HepG2 (cell line): ENCODE measurements around the gene ELAPOR1. TPM values are rescaled to one million over a fixed set of nuclear protein-coding genes. Genes with fewer than 3 reads are reported as not detected.

Source experiments
- AKAP8 ChIP-seq: sonication (generic); formaldehyde crosslinking; IDR thresholded peaks from 2 replicates; pipeline ENCODE4 v1.5.1; 2020; ENCODE audit warnings: mild to moderate bottlenecking, missing genetic modification reagents
- ARHGAP35 ChIP-seq: sonication (generic); formaldehyde crosslinking; IDR thresholded peaks from 2 replicates; pipeline ENCODE4 v1.9.0; 2022; ENCODE audit warnings: mild to moderate bottlenecking, inconsistent platforms, moderate library complexity, missing genetic modification reagents, borderline replicate concordance
- ARNT ChIP-seq: fragments of 450-650 bp; IDR thresholded peaks from 2 replicates; pipeline ENCODE4 v1.6.1; 2017
- CAMTA2 ChIP-seq: sonication (generic); formaldehyde crosslinking; IDR thresholded peaks from 2 replicates; pipeline ENCODE4 v1.4.0; 2020; ENCODE audit warnings: mild to moderate bottlenecking, missing genetic modification reagents, borderline replicate concordance
- FOXJ3 ChIP-seq: sonication (generic); formaldehyde crosslinking; IDR thresholded peaks from 2 replicates; pipeline ENCODE4 v1.4.0; 2020; ENCODE audit warnings: missing genetic modification reagents, mild to moderate bottlenecking, borderline replicate concordance
- GZF1 ChIP-seq: sonication (generic); formaldehyde crosslinking; IDR thresholded peaks from 2 replicates; pipeline ENCODE4 v1.5.1; 2020; ENCODE audit warnings: mild to moderate bottlenecking, missing genetic modification reagents
- HNF4G ChIP-seq, 2 experiments: sonication (generic) in 1 of 2; formaldehyde crosslinking in 1 of 2; IDR thresholded peaks; 2 replicates each; pipeline versions ENCODE4 v1.4.0 to v1.6.1; 2011 to 2020; ENCODE audit warnings: borderline replicate concordance in 2 of 2, low read depth in 2 of 2, mild to moderate bottlenecking in 2 of 2, low read length in 1 of 2, missing genetic modification reagents in 1 of 2, moderate library complexity in 1 of 2
- PLRG1 ChIP-seq: fragments of 450-650 bp; conservative IDR thresholded peaks from 2 replicates; pipeline ENCODE4 v1.6.1; 2016
- RBM39 ChIP-seq: fragments of 200-400 bp; formaldehyde crosslinking; IDR thresholded peaks from one replicate; pipeline ENCODE4 v1.6.1; 2018; ENCODE audit warnings: antibody characterized with exemption, mild to moderate bottlenecking, low read depth, low read length; ENCODE audit not compliant: poor library complexity, severe bottlenecking
- SKI ChIP-seq: fragments of 450-650 bp; IDR thresholded peaks from one replicate; pipeline ENCODE4 v1.6.1; 2018; ENCODE audit warnings: mild to moderate bottlenecking; ENCODE audit not compliant: partially characterized antibody
- ZMYM4 ChIP-seq: sonication (generic); formaldehyde crosslinking; IDR thresholded peaks from 2 replicates; pipeline ENCODE4 v1.8.1; 2023; ENCODE audit warnings: mild to moderate bottlenecking, missing genetic modification reagents
- ZNF121 ChIP-seq: sonication (generic); formaldehyde crosslinking; IDR thresholded peaks from 2 replicates; pipeline ENCODE4 v1.5.0; 2020; ENCODE audit warnings: mild to moderate bottlenecking, missing genetic modification reagents
- ZNF383 ChIP-seq: sonication (generic); formaldehyde crosslinking; IDR thresholded peaks from 2 replicates; pipeline ENCODE4 v1.4.0; 2020; ENCODE audit warnings: missing genetic modification reagents, mild to moderate bottlenecking, borderline replicate concordance
- ZNF556 ChIP-seq: sonication (generic); formaldehyde crosslinking; IDR thresholded peaks from 2 replicates; pipeline ENCODE4 v1.4.0; 2020; ENCODE audit warnings: mild to moderate bottlenecking, missing genetic modification reagents, borderline replicate concordance
- ZNF557 ChIP-seq: sonication (generic); formaldehyde crosslinking; IDR thresholded peaks from 2 replicates; pipeline ENCODE4 v1.4.0; 2020; ENCODE audit warnings: missing genetic modification reagents
- ZNF563 ChIP-seq: sonication (generic); formaldehyde crosslinking; IDR thresholded peaks from 2 replicates; pipeline ENCODE4 v1.8.0; 2022; ENCODE audit warnings: mild to moderate bottlenecking, moderate library complexity, missing genetic modification reagents
- ZNF746 ChIP-seq: sonication (generic); formaldehyde crosslinking; IDR thresholded peaks from 2 replicates; pipeline ENCODE4 v1.8.0; 2022; ENCODE audit warnings: mild to moderate bottlenecking, missing genetic modification reagents
- ZNF761 ChIP-seq: sonication (generic); formaldehyde crosslinking; conservative IDR thresholded peaks from 2 replicates; pipeline ENCODE4 v1.4.0; 2020; ENCODE audit warnings: mild to moderate bottlenecking, missing genetic modification reagents
- ZNF781 ChIP-seq: sonication (generic); formaldehyde crosslinking; IDR thresholded peaks from 2 replicates; pipeline ENCODE4 v1.5.1; 2020; ENCODE audit warnings: borderline replicate concordance, mild to moderate bottlenecking, missing genetic modification reagents; ENCODE audit errors: not compliant biosample characterization
- polyA plus RNA-seq, 8 experiments: library from polyadenylated mRNA; depleted of rRNA in 3 of 8; stranded (reverse) in 7 of 8; unstranded in 1 of 8; fragments of >200 nt; fragmentation: Illumina TruSeq in 4 of 8; extraction: Trizol in 4 of 8; gene quantifications; 2 replicates each; pipeline versions ENCODE4 v1.2.1 to v1.2.3, GENCODE V29; 2011 to 2016; ENCODE audit warnings: low read depth in 4 of 8, missing spikeins in 1 of 8, mixed read lengths in 1 of 8; ENCODE audit not compliant: insufficient read depth in 1 of 8
- total RNA-seq, 5 experiments: library from RNA; depleted of rRNA; stranded (reverse); fragments of >200 nt; fragmentation: Illumina TruSeq; extraction: Trizol; gene quantifications; 2 replicates each; pipeline ENCODE4 v1.2.3, GENCODE V29; 2016; ENCODE audit warnings: low read depth in 1 of 5
- TF ChIP-seq, protein P1 (sequence below): sonication (generic); formaldehyde crosslinking; IDR thresholded peaks from 2 replicates; pipeline ENCODE4 v1.4.0; 2020; ENCODE audit warnings: missing genetic modification reagents
- TF ChIP-seq, protein P2 (sequence below): sonication (generic); formaldehyde crosslinking; IDR thresholded peaks from 2 replicates; pipeline ENCODE4 v1.4.0; 2020; ENCODE audit warnings: missing genetic modification reagents, borderline replicate concordance
- TF ChIP-seq, protein P3 (sequence below): sonication (generic); formaldehyde crosslinking; IDR thresholded peaks from 2 replicates; pipeline ENCODE4 v1.4.0; 2020; ENCODE audit warnings: missing genetic modification reagents
- TF ChIP-seq, protein P4 (sequence below): sonication (generic); formaldehyde crosslinking; IDR thresholded peaks from 2 replicates; pipeline ENCODE4 v1.8.0; 2023; ENCODE audit warnings: mild to moderate bottlenecking, missing genetic modification reagents

ELAPOR1 gene
- total and polyA plus RNA-seq, 2 of the 13 experiments (the other 11 are each of a cell fraction or from before 2014, with no cell fraction given): 0.13 to 0.20 TPM

DNA sequence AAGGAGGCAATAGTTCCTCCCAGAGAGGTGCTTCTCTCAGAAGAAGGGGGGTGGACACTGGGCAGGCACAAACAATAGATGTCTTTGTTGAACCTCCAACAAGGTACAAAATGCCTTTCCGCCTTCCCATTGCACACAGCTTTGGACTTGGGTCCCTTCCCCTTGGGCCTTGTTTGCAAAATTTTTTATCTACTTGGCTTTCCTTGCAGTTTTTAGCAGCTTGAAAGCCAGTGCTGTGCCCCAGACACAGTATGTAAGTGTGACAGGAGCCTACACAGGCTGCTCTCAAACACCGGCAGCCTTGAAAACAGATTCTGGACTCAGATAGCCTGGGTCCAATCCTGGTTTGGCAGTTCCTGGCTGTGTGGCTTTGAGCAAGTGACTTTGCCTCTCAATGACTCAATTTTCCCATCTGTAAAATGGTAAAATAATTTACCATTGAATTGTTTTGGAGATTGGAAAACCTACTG lies 43.0 kb downstream of the ELAPOR1 start (continued):
- TF ChIP-seq ZNF121 (CRISPR knock-in tag) (peak; percentile 19; the same call in 1 of the 2 replicates), ZNF557 (CRISPR knock-in tag) (no peak), FOXJ3 (CRISPR knock-in tag) (peak; percentile 66; the same call in 1 of the 2 replicates), HNF4G (IDR thresholded peaks at IDR 0.05; ENCODE audit: borderline replicate concordance, low read depth, low read length) (peak; percentile 71; the same call in 1 of the 2 replicates), HNF4G (CRISPR knock-in tag; IDR thresholded peaks at IDR 0.05; ENCODE audit: borderline replicate concordance, low read depth) (peak; percentile 66; the same call in 1 of the 2 replicates), PLRG1 (no peak), ARNT (no peak), ZMYM4 (CRISPR knock-in tag) (peak; percentile 45; the same call in 1 of the 2 replicates), ZNF781 (CRISPR knock-in tag) (no peak), RBM39 (no peak), AKAP8 (CRISPR knock-in tag) (no peak), CAMTA2 (CRISPR knock-in tag) (no peak), ZNF761 (CRISPR knock-in tag) (no peak), ARHGAP35 (no peak), ZNF383 (CRISPR knock-in tag) (no peak), ZNF563 (CRISPR knock-in tag) (no peak), ZNF556 (CRISPR knock-in tag) (no peak), ZNF746 (no peak), SKI (peak; percentile 49), GZF1 (CRISPR knock-in tag) (no peak)
- TF ChIP-seq, protein P1, sequence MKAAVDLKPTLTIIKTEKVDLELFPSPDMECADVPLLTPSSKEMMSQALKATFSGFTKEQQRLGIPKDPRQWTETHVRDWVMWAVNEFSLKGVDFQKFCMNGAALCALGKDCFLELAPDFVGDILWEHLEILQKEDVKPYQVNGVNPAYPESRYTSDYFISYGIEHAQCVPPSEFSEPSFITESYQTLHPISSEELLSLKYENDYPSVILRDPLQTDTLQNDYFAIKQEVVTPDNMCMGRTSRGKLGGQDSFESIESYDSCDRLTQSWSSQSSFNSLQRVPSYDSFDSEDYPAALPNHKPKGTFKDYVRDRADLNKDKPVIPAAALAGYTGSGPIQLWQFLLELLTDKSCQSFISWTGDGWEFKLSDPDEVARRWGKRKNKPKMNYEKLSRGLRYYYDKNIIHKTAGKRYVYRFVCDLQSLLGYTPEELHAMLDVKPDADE (CRISPR knock-in tag): no peak
- TF ChIP-seq, protein P2, sequence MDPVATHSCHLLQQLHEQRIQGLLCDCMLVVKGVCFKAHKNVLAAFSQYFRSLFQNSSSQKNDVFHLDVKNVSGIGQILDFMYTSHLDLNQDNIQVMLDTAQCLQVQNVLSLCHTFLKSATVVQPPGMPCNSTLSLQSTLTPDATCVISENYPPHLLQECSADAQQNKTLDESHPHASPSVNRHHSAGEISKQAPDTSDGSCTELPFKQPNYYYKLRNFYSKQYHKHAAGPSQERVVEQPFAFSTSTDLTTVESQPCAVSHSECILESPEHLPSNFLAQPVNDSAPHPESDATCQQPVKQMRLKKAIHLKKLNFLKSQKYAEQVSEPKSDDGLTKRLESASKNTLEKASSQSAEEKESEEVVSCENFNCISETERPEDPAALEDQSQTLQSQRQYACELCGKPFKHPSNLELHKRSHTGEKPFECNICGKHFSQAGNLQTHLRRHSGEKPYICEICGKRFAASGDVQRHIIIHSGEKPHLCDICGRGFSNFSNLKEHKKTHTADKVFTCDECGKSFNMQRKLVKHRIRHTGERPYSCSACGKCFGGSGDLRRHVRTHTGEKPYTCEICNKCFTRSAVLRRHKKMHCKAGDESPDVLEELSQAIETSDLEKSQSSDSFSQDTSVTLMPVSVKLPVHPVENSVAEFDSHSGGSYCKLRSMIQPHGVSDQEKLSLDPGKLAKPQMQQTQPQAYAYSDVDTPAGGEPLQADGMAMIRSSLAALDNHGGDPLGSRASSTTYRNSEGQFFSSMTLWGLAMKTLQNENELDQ (CRISPR knock-in tag): no peak
- TF ChIP-seq, protein P3, sequence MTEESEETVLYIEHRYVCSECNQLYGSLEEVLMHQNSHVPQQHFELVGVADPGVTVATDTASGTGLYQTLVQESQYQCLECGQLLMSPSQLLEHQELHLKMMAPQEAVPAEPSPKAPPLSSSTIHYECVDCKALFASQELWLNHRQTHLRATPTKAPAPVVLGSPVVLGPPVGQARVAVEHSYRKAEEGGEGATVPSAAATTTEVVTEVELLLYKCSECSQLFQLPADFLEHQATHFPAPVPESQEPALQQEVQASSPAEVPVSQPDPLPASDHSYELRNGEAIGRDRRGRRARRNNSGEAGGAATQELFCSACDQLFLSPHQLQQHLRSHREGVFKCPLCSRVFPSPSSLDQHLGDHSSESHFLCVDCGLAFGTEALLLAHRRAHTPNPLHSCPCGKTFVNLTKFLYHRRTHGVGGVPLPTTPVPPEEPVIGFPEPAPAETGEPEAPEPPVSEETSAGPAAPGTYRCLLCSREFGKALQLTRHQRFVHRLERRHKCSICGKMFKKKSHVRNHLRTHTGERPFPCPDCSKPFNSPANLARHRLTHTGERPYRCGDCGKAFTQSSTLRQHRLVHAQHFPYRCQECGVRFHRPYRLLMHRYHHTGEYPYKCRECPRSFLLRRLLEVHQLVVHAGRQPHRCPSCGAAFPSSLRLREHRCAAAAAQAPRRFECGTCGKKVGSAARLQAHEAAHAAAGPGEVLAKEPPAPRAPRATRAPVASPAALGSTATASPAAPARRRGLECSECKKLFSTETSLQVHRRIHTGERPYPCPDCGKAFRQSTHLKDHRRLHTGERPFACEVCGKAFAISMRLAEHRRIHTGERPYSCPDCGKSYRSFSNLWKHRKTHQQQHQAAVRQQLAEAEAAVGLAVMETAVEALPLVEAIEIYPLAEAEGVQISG (CRISPR knock-in tag): peak; percentile 35; the same call in 1 of the 2 replicates
- TF ChIP-seq, protein P4, sequence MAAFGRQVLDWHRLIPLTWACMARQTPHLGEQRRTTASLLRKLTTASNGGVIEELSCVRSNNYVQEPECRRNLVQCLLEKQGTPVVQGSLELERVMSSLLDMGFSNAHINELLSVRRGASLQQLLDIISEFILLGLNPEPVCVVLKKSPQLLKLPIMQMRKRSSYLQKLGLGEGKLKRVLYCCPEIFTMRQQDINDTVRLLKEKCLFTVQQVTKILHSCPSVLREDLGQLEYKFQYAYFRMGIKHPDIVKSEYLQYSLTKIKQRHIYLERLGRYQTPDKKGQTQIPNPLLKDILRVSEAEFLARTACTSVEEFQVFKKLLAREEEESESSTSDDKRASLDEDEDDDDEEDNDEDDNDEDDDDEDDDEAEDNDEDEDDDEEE (CRISPR knock-in tag): no peak
